ENCODE results near the gene PRAMEF25.
"Not testable (repeated sequence)": the region's sequence is repeated elsewhere in the genome, so short reads cannot be mapped to it uniquely, and the experiment has no call there.

DNA sequence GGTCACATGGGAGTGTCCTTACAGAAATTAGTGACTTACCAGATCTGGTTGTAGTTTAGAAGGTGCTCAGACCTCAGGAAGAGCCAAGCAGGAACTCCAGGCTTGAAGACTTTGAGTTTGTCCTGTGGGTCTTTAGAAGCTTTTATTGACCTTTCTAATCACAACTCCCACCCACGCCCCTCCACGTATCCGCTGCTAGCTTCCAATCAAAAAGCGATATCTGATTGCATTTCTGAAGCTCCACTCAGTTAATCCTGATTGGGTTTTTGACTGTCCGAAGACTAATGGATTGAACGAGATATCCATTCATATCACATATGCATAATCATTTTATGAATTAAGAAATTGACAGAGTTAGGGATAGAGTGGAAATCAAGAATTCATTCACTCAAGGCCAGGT, 46.2 kb downstream of the PRAMEF25 start, which contains the start of gene HNRNPCL2:
- not testable (repeated sequence) for TF ChIP-seq CTCF, POLR2A, EP300 (IDR thresholded peaks at IDR 0.05)

Measured in ovary (tissue), 3 donors.